DMS 273 (cell line): ENCODE results near the gene DOCK7.
"Not testable (repeated sequence)": the region's sequence is repeated elsewhere in the genome, so short reads cannot be mapped to it uniquely, and the experiment has no call there.

Experiments used
- DNase-seq: peaks from one replicate; lab custom pipeline; 2025; ENCODE audit not compliant: unreplicated experiment; lab: John Stamatoyannopoulos, UW

DOCK7 gene, protein sequence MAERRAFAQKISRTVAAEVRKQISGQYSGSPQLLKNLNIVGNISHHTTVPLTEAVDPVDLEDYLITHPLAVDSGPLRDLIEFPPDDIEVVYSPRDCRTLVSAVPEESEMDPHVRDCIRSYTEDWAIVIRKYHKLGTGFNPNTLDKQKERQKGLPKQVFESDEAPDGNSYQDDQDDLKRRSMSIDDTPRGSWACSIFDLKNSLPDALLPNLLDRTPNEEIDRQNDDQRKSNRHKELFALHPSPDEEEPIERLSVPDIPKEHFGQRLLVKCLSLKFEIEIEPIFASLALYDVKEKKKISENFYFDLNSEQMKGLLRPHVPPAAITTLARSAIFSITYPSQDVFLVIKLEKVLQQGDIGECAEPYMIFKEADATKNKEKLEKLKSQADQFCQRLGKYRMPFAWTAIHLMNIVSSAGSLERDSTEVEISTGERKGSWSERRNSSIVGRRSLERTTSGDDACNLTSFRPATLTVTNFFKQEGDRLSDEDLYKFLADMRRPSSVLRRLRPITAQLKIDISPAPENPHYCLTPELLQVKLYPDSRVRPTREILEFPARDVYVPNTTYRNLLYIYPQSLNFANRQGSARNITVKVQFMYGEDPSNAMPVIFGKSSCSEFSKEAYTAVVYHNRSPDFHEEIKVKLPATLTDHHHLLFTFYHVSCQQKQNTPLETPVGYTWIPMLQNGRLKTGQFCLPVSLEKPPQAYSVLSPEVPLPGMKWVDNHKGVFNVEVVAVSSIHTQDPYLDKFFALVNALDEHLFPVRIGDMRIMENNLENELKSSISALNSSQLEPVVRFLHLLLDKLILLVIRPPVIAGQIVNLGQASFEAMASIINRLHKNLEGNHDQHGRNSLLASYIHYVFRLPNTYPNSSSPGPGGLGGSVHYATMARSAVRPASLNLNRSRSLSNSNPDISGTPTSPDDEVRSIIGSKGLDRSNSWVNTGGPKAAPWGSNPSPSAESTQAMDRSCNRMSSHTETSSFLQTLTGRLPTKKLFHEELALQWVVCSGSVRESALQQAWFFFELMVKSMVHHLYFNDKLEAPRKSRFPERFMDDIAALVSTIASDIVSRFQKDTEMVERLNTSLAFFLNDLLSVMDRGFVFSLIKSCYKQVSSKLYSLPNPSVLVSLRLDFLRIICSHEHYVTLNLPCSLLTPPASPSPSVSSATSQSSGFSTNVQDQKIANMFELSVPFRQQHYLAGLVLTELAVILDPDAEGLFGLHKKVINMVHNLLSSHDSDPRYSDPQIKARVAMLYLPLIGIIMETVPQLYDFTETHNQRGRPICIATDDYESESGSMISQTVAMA (N-terminal part only)

DNA sequence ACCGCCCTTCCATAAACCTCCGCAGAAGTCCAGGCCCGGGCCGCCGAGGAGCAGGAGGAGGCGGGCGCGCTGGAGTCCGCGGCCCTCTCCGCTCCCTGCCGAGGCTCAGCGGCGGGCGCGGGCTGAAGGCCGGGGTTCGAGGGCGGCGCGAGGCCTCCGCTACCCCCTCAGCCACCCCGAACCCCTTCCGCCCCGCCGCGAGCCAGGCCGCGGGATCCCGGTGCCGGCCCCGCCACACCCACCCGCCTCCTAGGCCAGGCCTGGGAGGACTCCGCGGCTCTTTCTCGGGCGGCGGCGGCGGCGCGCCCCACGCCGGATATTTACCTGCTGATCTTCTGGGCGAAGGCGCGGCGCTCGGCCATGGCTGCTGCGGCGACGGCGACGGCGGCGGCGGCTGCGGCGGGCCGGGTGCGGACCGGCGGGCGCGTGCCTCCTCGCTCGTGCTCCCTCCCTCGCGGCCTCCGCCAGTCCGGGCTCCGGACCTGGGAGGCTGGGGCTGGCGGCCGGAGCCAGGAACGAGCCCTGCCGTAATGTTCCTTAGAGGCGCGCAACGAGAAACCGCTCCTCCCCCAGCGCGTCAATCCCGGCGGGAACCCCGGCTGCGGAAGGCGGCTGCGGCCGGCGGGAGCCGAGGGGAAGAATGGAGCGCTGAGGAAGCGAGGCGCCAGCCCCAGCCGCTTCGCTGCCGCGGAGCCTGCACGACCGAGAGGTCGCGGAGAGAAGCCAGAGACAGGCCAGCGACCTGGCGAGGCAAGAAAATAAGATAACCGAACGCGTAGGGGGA lies at the start of gene DOCK7:
Gene DOCK7 (minus strand): TSS at position 484 of the 784 bp plus-strand sequence. CDS start 122 bp downstream, at position 362.
- DNase-seq: peak; percentile 88

- no peak for DNase-seq
Measured at GRCh38 chr1:62735491-62736171, 47.4 kb upstream of the DOCK7 start.

- DNase-seq: no peak
Measured at GRCh38 chr1:62732331-62732730, 44.1 kb upstream of the DOCK7 start.

GRCh38 chr1:62728963-62729362 lies 40.8 kb upstream of the DOCK7 start:
- no peak for DNase-seq

DNA sequence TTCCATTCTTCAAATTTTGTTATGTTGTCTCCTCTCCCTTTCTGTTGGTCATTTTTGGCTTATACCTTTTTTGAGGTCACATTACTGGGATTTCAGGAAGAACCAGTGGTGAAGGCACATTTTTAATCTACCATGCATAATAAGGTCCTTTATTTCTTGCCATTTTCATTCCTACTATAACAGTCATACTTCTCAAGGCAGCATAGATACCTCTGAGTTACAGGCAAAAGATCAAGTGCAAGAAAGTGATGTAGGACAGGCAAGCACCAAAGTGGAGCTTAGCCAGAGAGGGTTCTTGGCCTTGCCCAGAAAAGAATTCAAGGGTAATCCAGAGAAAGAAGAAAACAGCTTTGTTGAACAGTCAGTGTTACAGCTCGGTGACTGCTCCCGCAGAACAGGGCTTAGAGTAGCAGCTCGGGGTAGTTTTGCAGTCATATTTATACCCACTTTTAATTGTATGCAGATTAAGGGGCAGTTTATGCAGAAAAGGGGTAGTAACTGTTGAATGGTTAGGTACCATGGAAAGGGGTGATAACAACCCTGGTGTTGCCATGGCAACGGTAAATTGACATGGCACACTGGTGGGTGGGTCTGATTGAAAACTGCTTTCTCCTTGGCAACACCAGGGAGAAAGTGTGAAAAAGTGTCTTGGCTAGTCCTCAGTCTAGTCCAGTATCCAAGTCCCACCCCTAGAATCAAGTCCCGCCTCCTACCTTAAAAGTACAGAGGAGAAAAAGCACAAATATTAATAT lies 39.6 kb upstream of the DOCK7 start:
- DNase-seq: peak; percentile 35

- no peak for DNase-seq
Measured at GRCh38 chr1:62726011-62726442, 37.8 kb upstream of the DOCK7 start.

DNA sequence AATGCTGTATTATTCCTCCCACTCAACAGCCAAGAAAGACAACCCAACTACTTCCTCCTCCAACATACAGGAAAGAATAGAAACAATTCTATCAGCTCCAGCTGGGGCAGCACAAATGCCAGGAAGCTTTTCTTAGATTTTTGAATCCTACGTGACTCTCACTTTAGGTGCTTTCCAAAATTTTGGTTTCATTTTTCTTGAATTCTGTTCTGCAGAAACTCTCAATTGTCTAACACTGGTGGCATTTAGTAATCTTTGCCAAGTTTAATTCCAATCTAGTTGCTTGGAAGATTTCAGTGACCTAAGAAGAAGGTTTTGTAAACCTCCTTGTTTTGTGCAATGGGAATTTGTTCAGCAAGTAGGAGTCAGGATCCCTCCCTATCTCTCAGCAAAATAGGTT lies 37.1 kb upstream of the DOCK7 start:
- DNase-seq: no peak

- no peak for DNase-seq
Measured at GRCh38 chr1:62724430-62724829, 36.2 kb upstream of the DOCK7 start.

DNA sequence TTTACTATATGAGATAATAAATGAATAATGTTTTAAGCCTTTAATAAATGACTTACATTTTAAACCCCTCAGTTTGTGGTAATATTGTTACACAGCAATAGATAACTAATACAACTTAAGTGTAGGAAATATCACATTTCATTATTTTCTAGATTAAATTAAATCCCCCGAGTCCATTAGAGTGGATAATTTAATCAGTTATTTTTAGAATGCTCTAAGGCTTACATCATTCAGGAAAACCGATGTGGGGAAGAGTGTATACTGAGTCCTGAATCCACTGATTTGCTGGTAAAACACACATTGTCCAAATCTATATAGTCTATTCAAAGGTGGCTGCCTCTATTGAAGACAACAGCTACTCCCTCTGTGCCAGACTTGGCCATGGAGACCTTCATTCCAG lies 35.7 kb upstream of the DOCK7 start:
- no peak for DNase-seq

- no peak for DNase-seq
Measured at GRCh38 chr1:62722796-62723195, 34.6 kb upstream of the DOCK7 start.

DNA sequence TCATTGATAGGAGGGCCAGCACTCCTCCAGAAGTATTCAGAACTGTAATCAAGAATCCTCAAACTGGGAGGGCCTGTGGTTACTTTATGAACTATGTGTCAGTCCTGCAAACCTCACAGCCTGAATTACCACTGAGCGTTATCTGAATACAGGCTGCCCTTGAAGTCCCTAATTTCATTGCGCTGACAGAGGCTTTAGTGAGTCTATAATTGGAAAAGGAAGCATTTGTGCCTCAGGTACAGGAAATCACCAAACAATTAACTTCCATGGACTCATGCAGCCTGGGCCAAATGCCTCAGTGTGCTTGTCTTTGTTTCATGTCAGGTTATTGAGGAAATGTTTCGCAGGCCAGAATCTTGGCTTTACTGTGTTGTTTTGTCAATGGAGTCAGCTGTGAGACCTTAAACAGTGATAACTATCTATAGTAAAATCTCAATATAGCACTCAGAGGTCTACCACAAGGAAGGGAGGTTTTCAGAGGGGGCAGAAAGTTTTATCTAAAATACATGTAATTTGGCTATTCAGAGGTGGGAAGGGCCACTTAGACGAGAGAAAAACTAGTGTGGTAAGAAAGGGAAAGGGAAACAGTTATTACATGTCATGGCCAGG lies 32.9 kb upstream of the DOCK7 start:
- DNase-seq: no peak

DNA sequence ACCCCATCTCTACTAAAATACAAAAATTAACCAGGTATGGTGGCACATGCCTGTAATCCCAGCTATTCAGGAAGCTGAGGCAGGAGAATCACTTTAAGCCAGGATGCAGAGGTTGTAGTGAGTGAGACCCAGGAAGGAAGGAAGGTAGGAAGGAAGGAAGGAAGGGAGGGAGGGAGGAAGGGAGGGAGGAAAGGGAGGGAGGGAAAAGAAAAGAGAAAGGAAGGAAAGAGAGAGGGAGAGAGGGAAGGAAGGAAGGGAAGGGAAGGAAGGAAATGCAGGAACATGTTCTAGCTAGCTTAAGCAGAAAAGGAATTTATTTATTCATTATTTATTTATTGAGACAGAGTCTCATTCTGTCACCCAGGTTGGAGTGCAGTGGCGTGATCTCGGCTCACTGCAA lies 30.2 kb upstream of the DOCK7 start:
- DNase-seq: not testable (repeated sequence)

DNA sequence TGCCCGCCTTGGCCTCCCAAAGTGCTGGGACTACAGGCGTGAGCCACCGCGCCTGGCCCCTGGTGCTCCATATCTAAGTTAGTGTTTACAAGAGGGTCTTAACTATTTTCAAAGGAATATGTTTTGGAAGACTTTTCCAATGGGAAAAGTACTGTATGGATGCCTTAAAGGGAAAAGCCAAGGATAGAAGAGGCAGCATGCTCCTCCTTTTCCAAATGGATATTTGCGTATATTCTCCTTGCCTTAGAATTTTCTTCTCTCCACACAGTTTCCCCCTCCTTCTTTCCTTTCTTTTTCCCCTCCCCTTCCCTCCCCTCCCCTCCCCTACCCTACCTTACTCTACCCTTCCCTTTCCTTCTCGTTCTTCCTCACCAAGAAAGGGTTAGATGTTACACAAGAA lies 29.3 kb upstream of the DOCK7 start:
- no peak for DNase-seq

DNA sequence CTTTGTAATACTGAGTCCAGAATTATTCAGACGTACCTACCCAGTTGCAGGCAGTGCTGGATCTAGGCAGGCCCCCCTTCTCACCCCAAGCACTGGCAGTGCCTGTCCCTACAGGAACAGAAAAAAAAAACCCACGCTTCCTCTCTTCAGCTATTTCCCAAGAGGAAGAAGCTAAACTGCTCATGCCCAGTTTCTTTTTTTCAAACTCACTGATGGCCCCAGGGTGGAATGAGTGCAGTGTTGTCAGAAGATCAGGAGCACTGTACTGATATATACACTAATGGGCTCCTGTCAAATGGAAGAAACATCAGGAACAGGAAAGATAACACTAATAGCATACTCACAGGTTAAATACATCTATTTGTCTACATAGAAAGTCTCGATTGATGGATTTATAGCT lies 28.2 kb upstream of the DOCK7 start:
- DNase-seq: no peak

- DNase-seq: peak; percentile 79
Measured at GRCh38 chr1:62712336-62713243, 24.4 kb upstream of the DOCK7 start.

GRCh38 chr1:62707744-62708120 lies 19.5 kb upstream of the DOCK7 start:
- DNase-seq: no peak

DNA sequence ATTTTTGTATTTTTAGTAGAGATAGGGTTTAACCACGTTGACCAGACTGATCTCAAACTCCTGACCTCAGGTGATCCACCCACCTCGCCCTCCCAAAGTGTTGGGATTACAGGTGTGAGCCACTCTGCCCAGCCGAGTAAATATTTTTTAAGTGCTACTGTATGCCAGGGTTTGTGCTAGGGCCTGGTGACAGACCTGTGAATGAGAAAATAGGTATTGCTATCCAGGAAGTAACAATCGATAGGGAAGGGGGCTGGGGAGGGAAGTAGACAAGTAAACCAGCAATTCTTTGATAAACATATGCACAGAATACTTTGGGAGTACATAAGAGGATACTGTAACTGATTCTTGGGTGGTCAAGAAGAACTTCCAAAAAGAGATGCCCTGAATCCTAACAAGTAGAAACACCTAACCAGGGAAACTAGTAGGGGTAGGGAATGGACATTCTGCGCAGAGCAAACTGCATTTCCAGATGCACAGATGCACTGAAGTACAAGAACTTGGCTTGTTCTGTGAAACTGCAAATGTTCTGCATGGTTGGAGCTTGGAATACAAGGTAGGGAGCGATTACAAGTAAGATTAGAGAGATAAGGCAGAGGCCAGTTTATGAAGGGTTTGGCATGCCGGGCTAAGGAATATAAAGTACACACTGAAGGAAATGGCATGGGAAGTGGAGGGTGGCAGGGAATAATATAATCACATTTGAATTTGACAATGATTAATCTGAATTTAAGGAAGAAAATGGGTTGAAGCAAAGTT lies 19.0 kb upstream of the DOCK7 start:
- DNase-seq: peak; percentile 17
